Hindlimb muscle (tissue), 1 donor: Measurements from ENCODE around the gene GTF3C6. TPM values are rescaled to one million over a fixed set of nuclear protein-coding genes. Genes with fewer than 3 reads are reported as not detected.
"Not testable (repeated sequence)": the region's sequence is repeated elsewhere in the genome, so short reads cannot be mapped to it uniquely, and the experiment has no call there.

Experiments used
- DNase-seq: peaks from one replicate; pipeline ENCODE4 v3.0.0-alpha.2; 2013
- polyA plus RNA-seq: library from polyadenylated mRNA; unstranded; fragments of 120-200 nt; gene quantifications from one replicate; pipeline ENCODE4 v1.2.1, GENCODE V29; 2013; ENCODE audit not compliant: insufficient read length

GTF3C6 gene
- polyA plus RNA-seq, 1 donor: 71.8 TPM

DNA sequence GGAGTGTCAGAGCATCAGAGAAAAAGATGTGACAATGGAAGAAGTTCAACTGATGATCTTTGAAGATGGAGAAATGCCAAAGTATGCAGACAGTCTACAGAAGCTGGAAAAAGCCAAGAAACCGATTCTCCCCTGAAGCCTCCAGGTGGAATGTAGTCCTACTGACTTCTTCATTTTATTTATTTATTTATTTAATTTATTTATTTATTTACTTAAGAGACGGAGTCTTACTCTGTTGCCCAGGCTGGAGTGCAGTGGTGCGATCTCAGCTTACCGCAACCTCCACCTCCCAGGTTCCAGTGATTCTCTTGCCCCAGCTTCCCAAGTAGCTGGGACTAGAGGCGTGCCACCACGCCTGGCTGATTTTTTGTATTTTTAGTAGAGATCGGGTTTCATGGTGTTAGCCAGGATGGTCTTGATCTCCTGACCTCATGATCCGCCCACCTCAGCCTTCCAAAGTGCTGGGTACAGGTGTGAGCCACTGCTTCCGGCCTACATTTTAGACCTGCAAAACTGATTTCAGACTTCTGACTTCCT, 21.1 kb downstream of the GTF3C6 start:
- no peak for DNase-seq

DNA sequence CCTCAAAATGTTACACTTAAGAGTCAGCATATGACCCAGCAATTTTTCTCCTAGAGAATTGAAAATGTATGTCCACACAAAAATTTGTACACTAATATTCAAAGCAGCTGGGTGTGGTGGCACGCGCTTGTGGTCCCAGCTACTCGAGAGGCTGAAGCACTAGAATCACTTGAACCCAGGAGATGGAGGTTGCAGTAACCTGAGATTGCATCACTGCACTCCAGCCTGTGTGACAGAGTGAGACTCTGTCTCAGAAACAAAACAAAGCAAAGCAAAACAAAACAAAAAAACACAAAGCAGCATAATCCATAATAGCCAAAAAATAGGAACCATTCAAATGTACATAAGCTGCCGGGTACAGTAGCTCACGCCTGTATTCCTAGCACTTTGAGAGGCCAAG, 21.7 kb downstream of the GTF3C6 start:
- DNase-seq: no peak

DNA sequence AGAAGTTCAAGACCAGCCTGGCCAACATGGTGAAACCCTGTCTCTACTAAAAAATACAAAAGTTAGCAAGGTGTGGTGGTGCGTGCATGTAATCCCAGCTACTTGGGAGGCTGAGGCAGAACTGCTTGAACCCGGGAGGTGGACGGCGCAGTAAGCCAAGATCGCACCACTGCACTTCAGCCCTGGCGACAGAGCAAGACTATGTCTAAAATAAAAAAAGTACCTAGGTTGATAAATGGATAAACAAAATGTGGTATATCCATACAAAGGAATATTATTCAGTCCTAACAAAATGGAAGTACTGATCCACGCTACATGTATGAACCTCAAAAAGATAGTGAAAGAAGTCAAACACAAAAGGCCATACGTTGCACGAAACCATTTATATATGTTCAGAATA, 22.1 kb downstream of the GTF3C6 start:
- no peak for DNase-seq

DNA sequence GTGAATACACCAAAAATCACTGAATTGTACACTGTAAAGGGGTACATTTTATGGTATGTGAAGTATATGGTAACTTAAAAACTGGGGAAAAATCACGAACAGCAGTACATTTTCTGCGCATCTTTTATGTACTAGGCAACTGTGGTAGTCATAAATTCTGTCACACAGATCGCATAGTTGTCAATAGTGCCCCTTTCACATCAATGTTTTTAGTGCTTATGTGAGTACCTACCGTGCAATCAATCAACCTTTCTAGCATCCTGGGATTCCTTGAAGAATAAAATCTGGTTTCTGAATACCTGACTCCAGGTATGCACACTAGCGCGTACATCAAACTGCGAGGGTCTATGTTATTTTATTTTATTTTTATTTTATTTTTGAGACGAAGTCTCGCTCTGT, 22.7 kb downstream of the GTF3C6 start:
- DNase-seq: no peak

DNA sequence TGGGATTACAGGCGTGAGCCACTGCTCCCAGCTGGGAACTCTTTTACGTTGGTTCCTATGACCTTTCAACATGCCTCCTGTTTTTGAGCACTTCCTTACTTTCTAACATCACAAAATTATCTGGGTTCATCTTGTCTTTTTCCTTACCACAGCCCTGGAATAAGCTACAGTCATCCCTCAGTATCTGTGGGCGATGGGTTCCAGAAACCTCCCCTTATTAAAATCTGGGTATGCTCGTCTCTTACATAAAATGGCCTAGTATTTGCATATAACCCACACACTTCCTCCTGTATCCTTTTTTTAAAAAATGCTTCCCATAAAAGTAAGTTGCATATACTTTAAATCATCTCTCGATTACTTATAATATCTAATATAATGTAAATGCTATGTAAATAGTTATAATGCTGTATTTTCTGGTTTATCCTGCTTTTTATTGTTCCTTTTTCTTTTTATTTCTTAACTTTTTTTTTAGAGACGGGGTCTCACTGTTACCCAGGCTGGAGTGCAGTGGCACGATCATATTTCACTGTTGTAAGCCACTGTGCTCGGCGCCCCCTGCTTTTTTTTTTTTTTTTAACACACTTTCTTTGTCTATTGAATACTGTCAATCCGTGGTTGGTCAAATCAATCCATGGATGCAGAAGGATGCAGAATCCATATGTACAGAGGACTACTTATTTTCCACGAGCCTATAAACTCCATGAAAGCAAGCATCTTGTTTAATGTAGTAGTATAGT, 32.5 kb downstream of the GTF3C6 start:
- DNase-seq: no peak

DNA sequence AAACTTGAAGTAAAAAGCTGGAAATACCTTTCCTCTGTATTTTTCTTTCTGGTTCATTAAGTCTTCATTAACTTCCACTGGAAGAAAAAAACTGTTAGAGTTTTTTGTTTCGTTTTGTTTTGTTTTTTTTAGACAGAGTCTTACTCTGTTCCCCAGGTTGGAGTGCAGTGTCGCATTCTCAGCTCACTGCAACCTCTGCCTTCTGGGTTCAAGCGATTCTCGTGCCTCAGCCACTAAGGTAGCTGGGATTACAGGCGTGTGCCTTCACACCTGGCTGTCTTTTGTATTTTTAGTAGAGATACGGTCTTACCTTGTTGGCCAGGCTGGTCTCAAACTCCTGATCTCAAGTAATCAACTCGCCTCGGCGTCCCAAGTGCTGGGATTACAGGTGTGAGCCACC, 38.2 kb downstream of the GTF3C6 start:
- no peak for DNase-seq

DNA sequence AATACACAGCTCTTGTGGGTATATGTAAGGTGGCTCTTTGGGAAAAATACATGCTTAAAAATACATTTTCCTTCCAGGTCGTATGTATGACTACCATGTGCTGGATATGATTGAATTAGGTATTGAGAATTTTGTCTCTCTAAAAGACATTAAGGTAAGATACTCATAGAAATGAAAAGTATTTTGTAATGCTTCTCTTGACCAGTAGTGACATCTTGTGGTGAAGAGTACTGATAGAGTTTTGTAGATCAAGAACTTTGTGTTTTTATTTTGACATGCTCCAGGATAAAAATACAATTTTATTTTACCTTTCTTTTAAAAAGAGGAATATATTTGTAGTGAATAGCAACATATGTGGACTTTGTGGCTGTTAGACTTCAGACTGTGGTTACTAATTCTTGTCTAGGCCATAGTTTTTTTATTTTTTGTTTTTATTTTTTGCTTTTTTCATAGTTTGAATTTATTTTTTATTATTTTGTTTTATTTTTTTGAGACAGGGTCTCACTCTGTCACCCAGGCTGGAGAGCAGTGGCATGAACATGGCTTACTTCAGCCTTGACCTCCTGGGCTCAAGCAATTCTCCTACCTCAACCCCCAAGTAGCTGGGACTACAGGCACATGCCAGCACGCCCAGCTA, 41.2 kb downstream of the GTF3C6 start:
- no peak for DNase-seq

DNA sequence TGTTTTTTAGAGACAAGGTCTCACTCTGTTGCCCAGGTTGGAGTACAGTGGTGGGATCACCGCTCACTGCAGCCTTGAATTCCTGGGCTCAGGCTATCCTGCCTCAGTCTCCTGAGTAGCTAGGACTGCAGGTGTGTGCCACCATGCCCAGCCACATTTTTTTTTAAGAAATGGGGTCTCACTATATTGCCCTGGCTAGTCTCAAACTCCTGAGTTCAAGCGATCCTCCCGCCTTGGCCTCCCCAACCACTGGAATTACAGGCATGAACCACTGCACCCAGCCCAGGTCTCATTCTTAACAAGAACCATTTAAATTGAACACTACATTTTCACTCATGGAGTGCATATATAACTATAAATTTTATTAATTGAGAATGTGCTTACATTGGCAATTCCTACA, 43.8 kb downstream of the GTF3C6 start:
- no peak for DNase-seq

DNA sequence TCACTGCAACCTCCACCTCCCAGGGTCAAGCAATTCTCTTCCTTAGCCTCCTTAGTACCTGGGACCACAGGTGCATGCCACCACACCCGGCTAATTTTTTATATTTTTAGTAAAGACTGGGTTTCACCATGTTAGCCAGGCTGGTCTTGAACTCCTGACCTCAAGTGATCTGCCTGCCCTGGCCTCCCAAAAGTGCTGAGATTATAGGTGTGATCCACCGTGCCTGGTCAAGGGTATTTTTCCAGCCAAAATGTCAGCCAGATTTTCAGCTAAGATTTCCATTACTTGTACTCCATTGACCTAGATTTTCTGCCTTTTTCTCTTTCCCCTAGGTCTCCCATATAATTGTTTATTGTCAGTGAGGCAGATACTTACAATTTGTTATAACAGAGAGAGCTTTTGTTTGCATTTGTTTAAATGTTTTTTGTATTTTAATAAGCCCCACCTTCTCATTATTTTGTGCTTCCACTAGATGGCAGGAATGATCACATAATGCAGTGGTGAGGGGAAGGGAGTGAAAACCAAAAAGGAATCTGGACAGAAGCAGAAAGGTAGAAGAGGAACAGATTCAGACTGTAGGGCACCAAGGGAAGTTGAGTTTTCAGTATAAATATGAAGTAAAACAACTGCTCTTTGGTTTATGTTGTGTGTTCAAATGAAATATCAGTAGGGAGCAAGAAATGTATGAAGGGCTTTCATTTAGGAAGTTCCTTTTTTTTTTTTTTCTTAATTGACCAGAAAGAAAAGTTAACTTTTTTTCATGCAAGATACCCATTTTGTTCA, 53.0 kb downstream of the GTF3C6 start:
- peak; percentile 48 for DNase-seq

DNA sequence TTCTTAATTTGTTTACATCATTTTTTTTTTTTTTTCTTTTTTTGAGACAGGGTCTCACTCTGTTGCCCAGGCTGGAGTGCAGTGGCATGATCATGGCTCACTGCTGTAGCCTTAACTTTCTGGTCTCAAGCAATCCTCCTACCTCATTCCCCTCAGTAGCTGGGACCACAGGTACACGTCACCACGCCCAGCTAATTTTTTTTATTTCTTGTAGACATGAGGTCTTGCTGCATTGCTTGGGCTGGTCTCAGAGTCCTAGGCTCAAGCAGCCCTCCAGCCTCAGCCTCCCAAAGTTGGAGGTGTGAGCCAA, 53.6 kb downstream of the GTF3C6 start:
- DNase-seq: no peak

DNA sequence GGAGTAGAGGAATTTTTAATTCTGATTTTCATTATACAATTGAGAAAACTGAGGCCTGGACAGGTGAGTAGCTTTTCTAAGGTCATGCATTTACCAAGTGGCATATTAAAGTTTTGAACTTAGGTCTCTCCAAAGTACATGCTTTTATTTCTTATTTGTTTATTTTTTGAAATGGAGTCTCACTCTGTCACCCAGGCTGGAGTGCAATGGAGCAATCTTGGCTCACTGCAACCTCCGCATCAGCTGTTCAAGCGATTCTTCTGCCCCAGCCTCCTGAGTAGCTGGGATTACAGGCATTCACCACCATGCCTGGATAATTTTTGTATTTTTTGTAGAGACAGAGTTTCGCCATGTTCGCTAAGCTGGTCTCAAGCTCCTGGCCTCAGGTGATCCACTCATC, 54.0 kb downstream of the GTF3C6 start:
- not testable (repeated sequence) for DNase-seq

DNA sequence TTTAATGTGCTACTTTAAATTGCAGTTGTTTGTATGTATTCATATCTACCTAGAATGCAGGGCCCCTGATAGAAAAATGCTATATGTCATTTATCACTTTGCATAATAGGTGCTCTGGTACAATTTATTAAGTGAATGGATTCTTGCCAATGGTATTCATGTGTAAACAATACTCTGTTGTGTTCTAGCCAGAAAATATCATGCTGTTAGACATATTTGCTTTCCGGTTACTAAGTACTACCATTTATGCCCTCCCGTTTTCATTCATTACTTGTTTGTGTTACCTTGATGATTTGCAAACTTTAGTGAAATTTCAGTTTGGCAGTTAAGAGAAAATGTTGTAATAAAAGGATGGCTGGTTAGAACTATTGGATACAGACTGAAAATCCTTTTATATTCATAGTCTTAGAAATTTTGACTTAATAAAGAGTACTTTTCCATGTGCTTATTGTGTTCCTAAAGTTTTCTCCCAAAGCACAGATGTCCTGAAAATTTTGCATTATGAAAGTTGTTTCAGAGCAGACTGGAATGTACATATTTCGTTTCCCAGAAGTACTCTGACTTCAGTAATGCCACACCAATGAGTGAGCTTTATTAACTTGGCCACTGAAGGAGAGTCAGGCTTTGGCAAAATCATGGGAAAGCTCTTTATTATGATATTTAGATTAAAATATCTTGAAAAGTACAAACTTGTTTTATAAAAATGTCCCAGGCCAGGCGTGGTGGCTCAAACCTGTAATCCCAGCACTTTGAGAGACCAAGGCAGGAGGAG, 54.8 kb downstream of the GTF3C6 start:
- DNase-seq: peak; percentile 10

DNA sequence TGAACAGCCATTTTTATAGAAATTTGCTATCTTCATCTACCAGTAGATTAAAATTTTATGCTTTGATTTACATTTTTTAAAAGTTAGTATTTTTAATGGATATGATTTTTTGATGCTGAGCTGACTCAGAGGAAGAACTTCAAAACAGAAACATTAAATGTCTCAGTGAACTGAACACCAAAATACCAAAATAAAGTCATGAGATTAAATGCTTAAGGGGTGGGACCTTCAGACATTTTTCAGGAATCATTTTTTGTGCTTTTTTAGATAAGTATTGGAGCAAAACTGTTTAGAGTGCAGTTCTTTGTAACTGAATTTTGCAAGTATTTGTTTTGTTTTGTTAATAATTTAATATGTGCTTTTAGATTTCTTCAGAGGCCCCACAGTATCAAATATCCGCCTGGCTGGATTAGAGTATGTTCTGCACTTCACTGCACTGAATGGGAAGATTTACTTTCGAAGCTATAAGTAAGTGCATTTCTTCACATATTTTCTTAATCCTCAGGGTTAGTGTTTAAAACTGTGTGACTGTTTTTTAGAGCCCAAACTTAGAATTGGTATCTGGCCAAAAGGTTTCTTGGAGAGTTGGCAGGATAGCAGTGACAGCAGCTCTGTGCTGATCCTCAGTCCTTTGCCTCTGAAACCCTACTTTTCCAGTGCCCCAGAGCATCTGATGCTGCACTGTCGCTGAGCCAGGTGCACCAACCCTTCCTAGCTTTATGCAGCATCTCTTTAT, 57.1 kb downstream of the GTF3C6 start:
- no peak for DNase-seq

DNA sequence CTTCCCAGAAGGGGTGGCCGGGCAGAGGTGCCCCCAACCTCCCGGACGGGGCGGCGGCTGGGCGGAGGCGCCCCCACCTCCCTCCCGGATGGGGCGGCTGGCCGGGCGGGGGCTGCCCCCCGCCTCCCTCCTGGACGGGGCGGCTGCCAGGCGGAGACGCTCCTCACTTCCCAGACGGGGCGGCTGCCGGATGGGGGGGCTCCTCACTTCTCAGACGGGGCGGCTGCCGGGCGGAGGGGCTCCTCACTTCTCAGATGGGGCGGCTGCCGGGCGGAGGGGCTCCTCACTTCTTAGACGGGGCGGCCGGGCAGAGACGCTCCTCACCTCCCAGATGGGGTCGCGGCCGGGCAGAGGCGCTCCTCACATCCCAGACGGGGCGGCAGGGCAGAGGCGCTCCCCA, 58.7 kb downstream of the GTF3C6 start:
- DNase-seq: not testable (repeated sequence)

Other genes starting within 250 kb of the GTF3C6 start
- 14.8 TPM for gene CDK19, start 143.2 kb upstream of the GTF3C6 start, polyA plus RNA-seq
- gene AMD1, start 83.9 kb upstream of the GTF3C6 start, polyA plus RNA-seq: 41.8 TPM
- 23.4 TPM for gene RPF2, start 23.3 kb downstream of the GTF3C6 start, polyA plus RNA-seq
- 7.6 TPM for gene SLC16A10, start 128.8 kb downstream of the GTF3C6 start, polyA plus RNA-seq